Stimulated activated CD8-positive, alpha-beta memory T cell treated with anti-CD3 and anti-CD28 coated beads, Interleukin-12 subunit alpha, Interleukin-12 subunit beta, amount 100 ng/mL, for 4 hours (primary cell): ENCODE data around the gene TMEM91.
"Not testable (repeated sequence)": the region's sequence is repeated elsewhere in the genome, so short reads cannot be mapped to it uniquely, and the experiment has no call there.

ENCODE experiments used
- DNase-seq: peaks from one replicate; pipeline ENCODE4 v3.0.0-alpha.2; 2020; ENCODE audit warnings: low read depth

The TMEM91 gene

GRCh38 chr19:41377977-41378709 is 1.8 kb downstream of the TMEM91 start:
- DNase-seq = no peak

GRCh38 chr19:41381536-41381935 is 5.2 kb downstream of the TMEM91 start:
- not testable (repeated sequence) for DNase-seq

- no peak for DNase-seq
These were observed 8.0 kb downstream of the TMEM91 start for GRCh38 chr19:41384351-41384750.

GRCh38 chr19:41386442-41386841 is 10.1 kb downstream of the TMEM91 start:
- no peak for DNase-seq

- no peak for DNase-seq
These were observed 15.3 kb downstream of the TMEM91 start for GRCh38 chr19:41391618-41392017.

GRCh38 chr19:41392775-41393174 is 16.4 kb downstream of the TMEM91 start:
- no peak for DNase-seq

- no peak for DNase-seq
These were observed 19.0 kb downstream of the TMEM91 start for GRCh38 chr19:41395355-41395754.

GRCh38 chr19:41397086-41398049 is 21.0 kb downstream of the TMEM91 start, which contains the start of the genes BCKDHA and EXOSC5:
TSS of gene BCKDHA (plus strand) at chr19:41397818. CDS start at chr19:41397828, 10 bp downstream.
TSS of gene EXOSC5 (minus strand) at chr19:41397359. CDS start at chr19:41397328, 31 bp downstream.
- DNase-seq = peak; percentile 99

GRCh38 chr19:41398050-41398418 is 21.7 kb downstream of the TMEM91 start:
- no peak for DNase-seq

- no peak for DNase-seq
These were observed 22.3 kb downstream of the TMEM91 start for GRCh38 chr19:41398598-41398997.

- DNase-seq = no peak
These were observed 22.8 kb downstream of the TMEM91 start for GRCh38 chr19:41399091-41399490.

- no peak for DNase-seq
These were observed 23.2 kb downstream of the TMEM91 start for GRCh38 chr19:41399525-41399924.

GRCh38 chr19:41401483-41401882 is 25.1 kb downstream of the TMEM91 start:
- no peak for DNase-seq

GRCh38 chr19:41402010-41402409 is 25.7 kb downstream of the TMEM91 start:
- no peak for DNase-seq

GRCh38 chr19:41403181-41403970 is 27.0 kb downstream of the TMEM91 start:
- no peak for DNase-seq

- no peak for DNase-seq
These were observed 29.4 kb downstream of the TMEM91 start for GRCh38 chr19:41405776-41406175.

- no peak for DNase-seq
These were observed 30.9 kb downstream of the TMEM91 start for GRCh38 chr19:41407271-41407670.

- DNase-seq = no peak
These were observed 31.9 kb downstream of the TMEM91 start for GRCh38 chr19:41408256-41408655.

- DNase-seq = not testable (repeated sequence)
These were observed 32.5 kb downstream of the TMEM91 start for GRCh38 chr19:41408846-41409245.

GRCh38 chr19:41409288-41409687 is 33.0 kb downstream of the TMEM91 start:
- no peak for DNase-seq

- no peak for DNase-seq
These were observed 34.2 kb downstream of the TMEM91 start for GRCh38 chr19:41410336-41411054.
